PC-3 (cell line): ENCODE measurements around the gene CST8.

Experiments
- CTCF ChIP-seq: fragments of 300-600 bp; sonication (generic); conservative IDR thresholded peaks from 2 replicates; pipeline ENCODE4 v1.5.1; 2017; ENCODE audit warnings: antibody characterized with exemption, low read depth, mild to moderate bottlenecking, low read length
- EZH2 ChIP-seq: fragments of 300-600 bp; sonication (generic); IDR thresholded peaks from one replicate; pipeline ENCODE4 v1.6.1; 2017; ENCODE audit warnings: antibody characterized with exemption, mild to moderate bottlenecking, low read length; ENCODE audit not compliant: unreplicated experiment

- TF ChIP-seq CTCF (no peak), EZH2 (no peak)
These were observed 49.7 kb downstream of the CST8 start for GRCh38 chr20:23540624-23541023.
